Colonic mucosa (tissue), 4 donors: Measurements from ENCODE around the gene SLC7A4. TPM values are rescaled to one million over a fixed set of nuclear protein-coding genes. Genes with fewer than 3 reads are reported as not detected.

Source experiments
- DNase-seq: peaks from one replicate; pipeline ENCODE4 v3.0.0-alpha.2; 2020
- H3K27ac ChIP-seq: fragments of 200-600 bp; one replicate; pipeline ENCODE4 v1.8.0; 2021
- H3K27me3 ChIP-seq: fragments of 200-600 bp; one replicate; pipeline ENCODE4 v1.8.0; 2021
- H3K36me3 ChIP-seq: fragments of 200-600 bp; one replicate; pipeline ENCODE4 v1.8.0; 2021
- H3K4me1 ChIP-seq: fragments of 200-600 bp; one replicate; pipeline ENCODE4 v1.8.0; 2021; ENCODE audit warnings: mild to moderate bottlenecking
- H3K4me3 ChIP-seq: fragments of 200-600 bp; one replicate; pipeline ENCODE4 v1.8.0; 2021
- H3K9ac ChIP-seq, 2 donors: one replicate each; pipeline ENCODE4 v1.7.0; 2013; ENCODE audit warnings: control low read depth in 2 of 2, low read depth in 2 of 2, low read length in 2 of 2
- H3K9me3 ChIP-seq: fragments of 200-600 bp; one replicate; pipeline ENCODE4 v1.8.0; 2021
- CTCF ChIP-seq: fragments of 200-600 bp; IDR thresholded peaks from one replicate; pipeline ENCODE4 v1.8.0; 2022; ENCODE audit warnings: antibody characterized with exemption, mild to moderate bottlenecking
- intact Hi-C: fragments of 100-400 bp; cut with DNase I; formaldehyde crosslinking; loops from one replicate; pipeline ENCODE4 v1.14.1; 2022
- total RNA-seq, 2 donors: library from RNA; stranded (reverse); fragmentation: NEBNext Ultra II Directional in 1 of 2; extraction: Animal tissue kit (Norgen Biotek cat#: 25700) in 1 of 2; gene quantifications; one replicate each; pipeline ENCODE4 v1.2.1, GENCODE V29; 2021
- donor health status: healthy.
- donor health status: DM: no; HTN: no; CAD: no.
- donor health status: DM: no; HTN: no; CAD: no.

SLC7A4 gene
- 1 to 10 TPM; 3.3 to 3.9 TPM for total RNA-seq

GRCh38 chr22:21032037-21032867, at the start of gene SLC7A4:
TSS of gene SLC7A4 (minus strand) at chr22:21032561. CDS start at chr22:21031812, 749 bp downstream.
- Histone ChIP-seq H3K27ac (no peak within 1 kb of the TSS), H3K4me3 (peak within 1 kb of the TSS; percentile 29), H3K9ac (peak within 1 kb of the TSS in 1 of 2 donors; percentile 1), H3K4me1 (no peaks in the 10 kb centered on the region), H3K27me3 (peaks cover 13% of the 10 kb centered on the region), H3K36me3 (no peaks in the 10 kb centered on the region), H3K9me3 (no peaks in the 10 kb centered on the region)
- no peak for DNase-seq
- no peak for TF ChIP-seq CTCF
- intact Hi-C loops: no loop called here

GRCh38 chr22:21080435-21081137, 48.2 kb upstream of the SLC7A4 start:
- Histone ChIP-seq H3K27ac (no peak overlapping the region), H3K36me3 (no peaks in the 10 kb centered on the region), H3K4me3 (no peak overlapping the region), H3K27me3 (no peaks in the 10 kb centered on the region), H3K9ac (no peak overlapping the region), H3K9me3 (no peaks in the 10 kb centered on the region), H3K4me1 (no peaks in the 10 kb centered on the region)
- intact Hi-C loops: no loop called here
- no peak for DNase-seq
- no peak for TF ChIP-seq CTCF

- H3K27ac ChIP-seq: no peak overlapping the region
- TF ChIP-seq CTCF: no peak
- H3K27me3 ChIP-seq: no peaks in the 10 kb centered on the region
- H3K4me1 ChIP-seq: no peaks in the 10 kb centered on the region
- no peak overlapping the region for H3K9ac ChIP-seq
- DNase-seq: no peak
- H3K4me3 ChIP-seq: no peak overlapping the region
- intact Hi-C loops: loop anchor here (10.0 kb wide), 1 partner anchor 185 kb away; no protein-coding TSS in a partner anchor
- H3K9me3 ChIP-seq: no peaks in the 10 kb centered on the region
- H3K36me3 ChIP-seq: no peaks in the 10 kb centered on the region
These were observed 47.1 kb upstream of the SLC7A4 start for GRCh38 chr22:21079493-21079892.

GRCh38 chr22:21078916-21079315, 46.6 kb upstream of the SLC7A4 start:
- H3K4me1 ChIP-seq: no peaks in the 10 kb centered on the region
- H3K36me3 ChIP-seq: no peaks in the 10 kb centered on the region
- TF ChIP-seq CTCF: no peak
- intact Hi-C loops: loop anchor here (10.0 kb wide), 1 partner anchor 184 kb away; no protein-coding TSS in a partner anchor
- H3K9me3 ChIP-seq: no peaks in the 10 kb centered on the region
- no peak overlapping the region for H3K4me3 ChIP-seq
- H3K27ac ChIP-seq: no peak overlapping the region
- no peaks in the 10 kb centered on the region for H3K27me3 ChIP-seq
- no peak overlapping the region for H3K9ac ChIP-seq
- DNase-seq: no peak

- no peak for DNase-seq
- intact Hi-C loops: loop anchor here (10.0 kb wide), 1 partner anchor 183 kb away; no protein-coding TSS in a partner anchor
- TF ChIP-seq CTCF: no peak
These were observed 45.6 kb upstream of the SLC7A4 start for GRCh38 chr22:21077884-21078508.

More at GRCh38 chr22:21077884-21078508, 45.6 kb upstream of the SLC7A4 start:
- Histone ChIP-seq H3K4me1 (no peaks in the 10 kb centered on the region), H3K36me3 (no peaks in the 10 kb centered on the region), H3K9ac (no peak overlapping the region), H3K27me3 (no peaks in the 10 kb centered on the region), H3K4me3 (no peak overlapping the region), H3K27ac (no peak overlapping the region), H3K9me3 (no peaks in the 10 kb centered on the region)
